GM18502 (cell line): ENCODE data around the gene TMEM223.
"Not testable (repeated sequence)": the region's sequence is repeated elsewhere in the genome, so short reads cannot be mapped to it uniquely, and the experiment has no call there.

Experiments
- ATAC-seq: cut with Tn5 transposase; IDR thresholded peaks from one replicate; pipeline ENCODE4 v1.9.1; 2021; ENCODE audit warnings: mild to moderate bottlenecking; ENCODE audit not compliant: unreplicated experiment, poor library complexity

The TMEM223 gene

GRCh38 chr11:62804310-62805075 is 12.7 kb upstream of the TMEM223 start:
- ATAC-seq = no peak

DNA sequence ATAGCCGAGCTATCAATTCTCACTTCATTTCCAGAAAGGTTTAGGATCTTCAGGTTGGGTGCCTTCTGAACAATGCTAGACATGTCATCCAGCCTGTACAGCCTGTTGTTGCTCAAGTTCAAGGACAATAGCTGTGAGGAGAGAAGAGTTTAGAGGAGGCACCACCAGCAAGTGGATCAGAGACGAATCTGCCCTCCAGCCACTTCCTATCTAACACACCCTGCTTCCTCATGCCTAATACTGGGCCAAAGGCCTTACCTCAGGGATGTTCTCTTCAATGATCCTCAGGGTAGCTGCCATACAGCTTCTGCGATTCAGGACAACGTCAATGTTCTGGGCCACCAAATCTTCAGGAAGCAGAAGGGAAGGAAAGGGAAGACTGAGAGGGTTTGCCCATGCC is 9.3 kb upstream of the TMEM223 start:
- no peak for ATAC-seq

GRCh38 chr11:62799486-62799885 is 7.7 kb upstream of the TMEM223 start:
- ATAC-seq = no peak

DNA sequence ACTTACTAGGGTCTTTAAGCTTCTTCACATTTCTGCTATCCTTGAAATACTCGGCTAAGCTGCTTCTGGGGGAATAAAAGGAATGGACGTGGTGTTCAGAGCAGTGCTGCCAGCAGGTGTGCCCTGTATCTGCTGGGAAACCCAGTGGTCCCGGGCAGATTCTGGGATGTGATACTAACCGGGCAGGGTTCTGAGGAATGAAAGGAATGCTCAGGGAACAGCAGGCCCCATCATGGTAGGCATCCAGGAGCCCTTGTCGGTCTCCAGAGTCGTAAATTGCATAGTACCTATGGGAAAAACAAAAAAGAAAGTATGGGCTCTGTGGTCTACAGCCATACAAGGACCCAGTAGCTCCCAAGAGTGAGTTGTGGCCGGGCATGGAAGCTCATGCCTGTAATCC is 4.5 kb upstream of the TMEM223 start:
- ATAC-seq = no peak

DNA sequence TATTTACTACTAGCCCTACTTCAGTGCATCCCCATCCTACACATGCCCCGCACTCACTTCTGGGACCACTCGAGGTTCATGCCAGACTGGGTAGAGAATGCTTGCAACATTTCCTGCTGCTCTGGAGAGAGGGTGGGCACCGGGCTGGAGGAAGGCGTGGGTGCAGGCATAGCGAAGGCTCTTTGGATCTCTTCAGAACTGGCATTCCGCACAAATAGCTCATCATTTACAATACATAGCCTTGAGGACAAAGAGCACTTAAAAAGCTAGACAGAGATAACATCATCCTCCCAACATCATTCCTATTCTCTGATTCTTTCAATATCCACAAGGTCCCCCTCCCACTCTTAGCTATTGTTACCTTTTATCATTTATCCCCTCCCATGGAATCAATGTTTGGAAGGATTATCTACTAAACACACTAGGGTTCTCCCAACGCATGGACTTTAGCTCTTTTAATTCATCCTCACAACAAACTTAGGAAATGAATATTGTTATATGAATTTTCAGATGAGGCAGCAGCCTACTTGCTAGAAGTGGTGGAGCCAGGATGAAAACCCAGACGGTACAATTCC is 2.5 kb upstream of the TMEM223 start:
- no peak for ATAC-seq

DNA sequence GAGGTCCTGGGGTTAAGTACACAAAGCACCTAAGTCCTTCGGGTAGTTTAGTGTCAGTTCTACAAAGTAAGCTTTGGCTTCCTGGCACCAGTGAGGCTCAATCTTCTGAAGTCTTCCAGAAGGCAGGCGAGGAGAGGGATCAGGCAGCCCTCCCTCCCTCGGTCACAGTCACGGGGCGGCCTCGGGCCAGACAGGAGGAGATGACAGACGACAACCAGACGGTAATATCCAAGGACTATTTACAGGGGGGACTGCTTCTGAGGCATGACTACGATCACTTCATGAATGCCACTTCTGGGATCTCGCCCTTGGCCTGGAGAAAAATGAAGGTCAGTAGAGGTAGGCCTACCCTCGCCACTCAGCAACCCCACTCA is 383 bp upstream of the TMEM223 start:
- ATAC-seq = peak; percentile 17

- ATAC-seq = no peak
Measured at GRCh38 chr11:62789576-62789975, 2.2 kb downstream of the TMEM223 start.

DNA sequence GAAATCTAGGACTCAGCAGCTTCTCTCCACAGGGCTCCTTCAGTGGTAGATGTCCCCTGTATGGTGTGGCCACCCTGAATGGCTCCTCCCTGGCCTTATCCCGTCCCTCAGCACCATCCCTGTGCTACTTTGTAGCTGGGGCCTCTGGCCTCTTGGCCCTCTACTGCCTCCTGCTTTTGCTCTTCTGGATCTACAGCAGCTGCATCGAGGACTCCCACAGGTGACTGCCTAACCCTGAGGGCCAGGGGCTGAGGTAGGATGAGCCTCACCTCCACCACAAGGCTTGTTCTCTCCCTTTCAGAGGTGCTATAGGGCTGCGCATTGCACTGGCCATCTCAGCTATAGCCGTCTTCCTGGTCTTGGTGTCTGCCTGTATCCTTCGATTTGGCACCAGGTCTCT is 2.8 kb downstream of the TMEM223 start:
- no peak for ATAC-seq

- peak; percentile 71 for ATAC-seq
Measured at GRCh38 chr11:62787005-62787759, 4.6 kb downstream of the TMEM223 start, which contains the start of gene TMEM179B. TMEM179B (plus strand) TSS chr11:62787402; CDS start chr11:62787432, 30 bp downstream.

- peak; percentile 67 for ATAC-seq
Measured at GRCh38 chr11:62786318-62787004, 5.3 kb downstream of the TMEM223 start.

DNA sequence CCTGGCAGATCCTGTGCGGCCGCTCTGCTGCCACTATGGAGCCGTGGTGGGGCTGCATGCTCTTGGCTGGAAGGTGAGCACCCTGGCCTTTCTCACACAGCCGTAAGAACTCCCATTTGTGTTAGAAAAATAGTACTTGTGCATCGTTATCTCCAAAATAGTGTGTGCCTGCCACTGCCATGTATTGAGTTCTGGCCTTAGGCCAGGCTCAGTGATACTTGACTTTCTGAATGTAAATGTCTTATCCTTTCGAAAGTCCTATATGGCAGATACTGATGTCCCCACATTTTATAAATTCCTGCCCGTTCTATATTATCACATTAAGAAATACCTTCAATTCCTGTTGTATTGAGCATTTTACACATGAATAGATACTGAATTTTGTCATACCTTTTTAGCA is 9.1 kb downstream of the TMEM223 start:
- ATAC-seq = no peak

DNA sequence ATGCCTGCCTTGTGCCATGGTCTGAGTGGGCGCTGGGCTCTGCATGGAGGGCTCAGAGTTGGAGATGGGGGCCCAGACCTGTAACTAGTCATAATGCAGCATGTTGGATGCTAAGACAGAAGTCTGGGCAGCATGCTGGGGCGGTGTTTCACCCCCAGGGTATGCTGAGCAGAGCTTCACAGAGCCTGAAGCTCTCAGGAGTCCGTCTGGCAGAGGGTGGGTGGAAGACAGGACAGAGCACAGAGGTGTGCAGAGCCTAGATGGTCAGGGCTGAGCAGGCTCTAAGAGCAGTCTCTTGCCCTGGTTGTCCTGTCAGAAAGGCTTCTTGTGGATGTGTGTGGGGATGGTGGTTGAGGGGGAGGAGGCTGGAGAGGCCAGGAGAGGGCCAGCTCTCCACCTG is 13.4 kb downstream of the TMEM223 start:
- no peak for ATAC-seq

GRCh38 chr11:62777389-62777788 is 14.4 kb downstream of the TMEM223 start:
- ATAC-seq = no peak

DNA sequence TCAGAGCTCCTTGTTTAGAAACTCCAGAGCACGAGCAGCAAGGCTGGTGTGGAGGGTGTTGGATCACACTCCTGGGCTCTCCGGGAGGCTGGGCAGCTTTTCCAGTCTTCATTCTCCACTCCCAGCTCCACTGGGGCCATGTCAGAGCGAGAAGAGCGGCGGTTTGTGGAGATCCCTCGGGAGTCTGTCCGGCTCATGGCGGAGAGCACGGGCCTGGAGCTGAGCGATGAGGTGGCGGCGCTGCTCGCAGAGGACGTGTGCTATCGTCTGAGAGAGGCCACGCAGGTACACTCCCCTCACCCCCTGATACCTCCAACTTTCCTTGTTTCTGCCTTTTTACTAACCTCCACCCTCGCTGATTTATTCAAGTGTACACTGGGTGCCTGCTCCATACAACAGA is 16.2 kb downstream of the TMEM223 start:
- ATAC-seq = no peak

- ATAC-seq = no peak
Measured at GRCh38 chr11:62774407-62774806, 17.4 kb downstream of the TMEM223 start.

DNA sequence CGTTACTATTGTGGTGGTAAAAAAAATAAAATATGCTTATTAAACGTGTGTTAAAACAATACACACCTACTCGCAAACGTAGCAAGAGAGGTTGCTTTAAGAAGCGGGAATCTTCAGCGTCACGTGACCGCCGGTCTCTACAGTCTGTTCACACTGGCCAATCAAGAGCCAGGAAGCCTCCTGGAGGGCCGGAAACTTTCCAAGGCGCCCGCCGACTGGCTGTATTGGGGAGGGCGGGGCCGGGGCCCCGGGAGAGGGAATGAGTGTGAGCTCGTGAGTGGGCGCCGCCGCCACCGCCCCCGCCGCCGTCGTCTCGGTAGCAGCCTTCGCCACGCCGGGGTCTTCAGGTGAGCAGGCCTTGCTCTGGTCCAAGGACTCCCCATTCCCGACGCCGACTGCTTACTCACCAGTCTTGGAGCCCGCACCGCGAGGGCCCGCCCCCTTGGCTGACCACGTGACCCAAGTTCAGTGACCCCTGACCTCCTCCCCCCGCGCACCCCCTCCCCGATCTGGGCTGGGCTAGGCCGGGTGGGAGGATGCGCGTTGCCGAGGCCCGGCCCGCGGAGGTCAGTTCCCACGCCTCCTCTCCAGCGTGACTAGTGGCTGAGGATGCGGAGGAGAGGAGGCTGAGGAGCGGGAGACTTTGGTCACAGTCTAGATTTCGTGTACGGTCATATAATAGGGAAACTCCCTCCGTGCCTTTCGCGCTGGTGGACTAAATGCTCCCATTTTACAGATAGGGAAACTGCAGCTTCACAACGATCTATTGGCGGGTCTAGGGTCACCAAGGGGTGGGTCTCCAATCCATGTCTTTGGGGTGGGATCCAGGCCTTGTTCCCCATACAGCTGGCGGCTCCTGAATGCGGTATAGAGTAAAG is 20.4 kb downstream of the TMEM223 start, which contains the start of gene TAF6L:
Gene TAF6L, plus strand, starts transcription at position 253 of the 878 bp plus-strand sequence. CDS start 4,388 bp downstream, outside the sequence.
- ATAC-seq = peak; percentile 80

DNA sequence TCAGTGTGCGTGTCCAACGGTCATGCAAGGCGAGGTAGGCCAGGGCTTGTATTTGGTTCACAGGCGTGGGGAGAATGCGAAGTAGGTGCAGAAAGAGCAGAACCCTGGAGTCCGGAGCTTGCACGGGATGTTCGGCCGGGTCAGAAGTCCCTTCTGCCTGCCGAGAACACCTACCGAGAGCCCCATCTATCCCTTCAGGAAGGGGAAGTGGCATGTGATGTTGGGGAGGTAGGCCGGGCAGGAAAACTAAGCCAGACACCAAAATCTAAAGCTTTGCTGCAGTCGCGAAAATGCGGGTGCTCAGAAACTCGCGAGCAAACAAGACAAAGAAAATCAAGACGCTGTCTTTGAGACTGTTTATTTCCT is 21.0 kb downstream of the TMEM223 start:
- ATAC-seq = no peak

GRCh38 chr11:62760867-62761227 is 31.0 kb downstream of the TMEM223 start:
- not testable (repeated sequence) for ATAC-seq

GRCh38 chr11:62757846-62758788 is 33.7 kb downstream of the TMEM223 start:
- no peak for ATAC-seq
